Measurements from ENCODE around the gene SHISAL1.

SHISAL1 gene

DNA sequence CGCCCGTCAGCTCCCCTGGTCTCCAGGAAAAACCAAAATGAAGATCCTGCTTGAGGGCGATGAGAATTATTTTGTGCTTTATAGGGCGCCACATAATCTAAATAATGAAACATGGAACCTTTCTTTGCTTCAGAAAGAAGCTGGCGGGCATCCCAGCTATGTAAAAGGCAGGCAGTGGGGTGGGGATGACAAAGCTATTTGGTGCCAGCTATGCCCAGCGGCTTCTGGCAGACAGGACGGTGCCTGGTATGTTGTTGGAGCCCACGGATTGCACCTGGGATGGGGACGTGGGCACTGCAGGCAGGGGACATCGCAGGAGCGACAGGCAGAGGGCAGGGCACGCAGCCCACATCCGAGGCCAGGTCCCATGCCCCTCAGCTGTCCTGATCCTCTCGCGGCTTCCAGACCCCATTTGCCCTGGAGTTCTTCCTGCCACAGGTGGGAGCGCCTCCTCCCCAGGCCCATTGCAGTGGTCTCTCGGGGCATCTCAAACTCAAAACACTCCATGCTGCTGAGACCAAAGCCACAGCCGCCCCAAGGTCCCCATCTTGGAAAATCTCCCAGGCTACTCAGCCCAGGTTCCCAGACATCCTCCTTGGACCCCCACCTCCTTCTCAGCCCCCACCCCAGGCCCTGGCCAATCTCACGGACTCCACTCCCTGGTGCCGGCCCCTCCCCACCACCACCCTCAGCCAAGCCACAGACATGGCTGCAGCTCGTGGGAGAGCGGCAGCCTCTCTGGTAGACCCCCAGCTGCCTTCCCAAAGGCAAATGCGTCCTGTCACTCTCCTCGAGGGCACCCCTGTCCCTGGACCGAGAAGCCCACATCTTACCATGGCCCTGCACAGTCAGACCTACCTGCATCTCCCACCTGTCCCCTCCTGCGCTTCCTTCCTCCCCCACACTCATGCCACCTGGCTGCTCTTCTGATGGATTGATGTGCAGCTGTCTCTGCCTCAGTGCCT is 45.7 kb downstream of the SHISAL1 start:
- no peak overlapping the region for H3K4me3 ChIP-seq (ENCODE audit: low read depth, low read length)

GRCh38 chr22:44263547-44263946 is 49.2 kb downstream of the SHISAL1 start:
- H3K4me3 ChIP-seq (ENCODE audit: low read depth, low read length): no peak overlapping the region

DNA sequence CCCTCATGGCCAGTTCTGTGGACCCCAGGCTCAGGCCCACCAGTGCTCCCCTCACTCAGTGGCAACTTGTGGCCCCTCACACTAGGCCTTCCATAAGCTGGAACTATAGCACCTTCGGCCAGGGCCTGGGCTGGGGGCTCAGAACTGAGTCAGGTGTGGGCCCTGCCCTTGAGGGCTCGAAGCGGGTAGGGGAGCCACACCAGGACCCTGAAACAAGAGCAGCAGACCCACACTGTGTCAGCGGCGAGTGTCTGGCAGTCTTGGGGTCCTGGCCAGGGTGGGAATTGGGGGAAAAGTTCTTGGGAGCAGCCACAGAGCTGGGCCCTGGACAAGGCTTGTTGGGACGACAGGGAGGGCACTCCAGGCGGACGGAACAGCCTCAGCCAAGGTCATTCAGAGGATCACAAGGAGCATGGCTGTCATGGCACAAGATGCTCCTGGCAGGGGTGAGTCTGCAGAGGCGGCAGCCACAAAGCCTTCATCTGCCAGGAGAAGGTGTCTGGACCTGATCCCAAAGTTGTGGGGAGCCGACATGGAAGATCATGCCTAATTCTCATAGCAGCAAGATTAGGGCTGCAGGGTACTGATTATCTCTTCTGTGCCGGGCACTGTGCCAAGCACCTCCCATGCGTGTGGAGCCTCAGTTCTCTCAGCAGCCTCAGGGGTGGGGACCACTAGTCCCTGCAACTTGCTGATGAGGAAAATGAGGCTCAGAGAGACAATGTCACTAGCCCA is 50.7 kb downstream of the SHISAL1 start:
- H3K4me3 ChIP-seq (ENCODE audit: low read depth, low read length): no peak overlapping the region

GRCh38 chr22:44261164-44261860 is 51.4 kb downstream of the SHISAL1 start:
- no peak overlapping the region for H3K4me3 ChIP-seq (ENCODE audit: low read depth, low read length)

DNA sequence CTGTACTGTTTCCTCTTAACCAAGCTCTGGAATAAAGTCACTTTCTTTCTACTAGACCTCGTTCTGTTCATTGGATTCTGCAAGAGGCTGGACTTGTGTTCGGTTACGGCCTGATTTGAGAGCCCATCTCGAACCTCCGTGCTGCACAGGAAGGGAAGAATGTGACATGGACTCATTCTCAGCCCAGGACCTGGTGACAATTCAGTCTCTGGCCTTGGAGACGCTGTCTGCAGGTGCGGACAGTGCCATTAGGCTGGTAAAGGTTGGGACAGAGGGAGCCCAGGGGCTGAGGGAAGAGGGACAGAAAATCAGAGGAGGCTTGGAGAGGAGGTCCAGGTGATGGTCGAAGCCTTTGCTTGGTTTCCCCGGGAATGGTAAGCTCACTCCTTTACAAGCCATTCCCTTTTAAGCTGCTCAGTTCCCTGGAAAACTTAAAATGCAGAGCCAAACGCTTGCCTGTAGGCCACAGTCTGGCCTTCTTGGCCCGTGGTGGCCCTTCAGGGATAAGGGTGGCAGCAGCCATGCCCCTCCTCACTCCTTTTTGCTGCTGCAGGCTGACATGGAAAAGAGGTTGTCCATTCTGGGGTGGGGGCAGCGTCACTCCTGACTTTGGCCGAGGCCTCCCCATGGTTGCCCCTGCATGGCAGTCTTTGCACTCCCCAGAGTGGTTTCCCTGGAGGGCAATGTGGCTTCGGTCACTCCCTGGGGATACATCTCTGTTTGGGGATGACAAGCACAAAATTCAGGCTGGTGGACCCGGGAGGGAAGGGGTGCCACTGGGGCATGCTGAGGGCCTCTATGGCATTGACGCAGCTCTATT is 52.3 kb downstream of the SHISAL1 start:
- no peak overlapping the region for H3K4me3 ChIP-seq (ENCODE audit: low read depth, low read length)

GRCh38 chr22:44259366-44260215 is 53.2 kb downstream of the SHISAL1 start:
- H3K4me3 ChIP-seq (ENCODE audit: low read depth, low read length): no peak overlapping the region

GRCh38 chr22:44256556-44257485 is 55.9 kb downstream of the SHISAL1 start:
- no peak overlapping the region for H3K4me3 ChIP-seq (ENCODE audit: low read depth, low read length)

GRCh38 chr22:44256085-44256484 is 56.7 kb downstream of the SHISAL1 start:
- H3K4me3 ChIP-seq (ENCODE audit: low read depth, low read length): no peak overlapping the region

DNA sequence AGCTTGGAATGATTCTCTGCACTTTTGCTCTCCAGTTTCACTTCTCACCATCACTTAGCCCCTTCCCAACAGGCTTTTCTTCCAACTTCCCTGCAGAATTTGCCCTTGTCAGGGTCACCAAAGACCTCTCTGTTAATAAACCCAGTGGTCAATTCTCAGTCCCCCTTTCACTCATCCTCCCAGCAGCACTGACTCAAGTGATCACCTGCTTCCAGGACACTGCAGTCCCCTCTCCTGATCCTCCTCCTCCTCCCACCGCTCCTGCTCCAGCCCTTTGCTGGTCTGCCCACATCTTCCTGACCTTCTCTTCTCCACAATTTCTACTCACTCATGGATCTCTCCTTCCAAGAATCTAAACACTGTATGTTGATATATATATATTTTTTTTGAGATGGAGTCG is 57.9 kb downstream of the SHISAL1 start:
- no peak overlapping the region for H3K4me3 ChIP-seq (ENCODE audit: low read depth, low read length)

DNA sequence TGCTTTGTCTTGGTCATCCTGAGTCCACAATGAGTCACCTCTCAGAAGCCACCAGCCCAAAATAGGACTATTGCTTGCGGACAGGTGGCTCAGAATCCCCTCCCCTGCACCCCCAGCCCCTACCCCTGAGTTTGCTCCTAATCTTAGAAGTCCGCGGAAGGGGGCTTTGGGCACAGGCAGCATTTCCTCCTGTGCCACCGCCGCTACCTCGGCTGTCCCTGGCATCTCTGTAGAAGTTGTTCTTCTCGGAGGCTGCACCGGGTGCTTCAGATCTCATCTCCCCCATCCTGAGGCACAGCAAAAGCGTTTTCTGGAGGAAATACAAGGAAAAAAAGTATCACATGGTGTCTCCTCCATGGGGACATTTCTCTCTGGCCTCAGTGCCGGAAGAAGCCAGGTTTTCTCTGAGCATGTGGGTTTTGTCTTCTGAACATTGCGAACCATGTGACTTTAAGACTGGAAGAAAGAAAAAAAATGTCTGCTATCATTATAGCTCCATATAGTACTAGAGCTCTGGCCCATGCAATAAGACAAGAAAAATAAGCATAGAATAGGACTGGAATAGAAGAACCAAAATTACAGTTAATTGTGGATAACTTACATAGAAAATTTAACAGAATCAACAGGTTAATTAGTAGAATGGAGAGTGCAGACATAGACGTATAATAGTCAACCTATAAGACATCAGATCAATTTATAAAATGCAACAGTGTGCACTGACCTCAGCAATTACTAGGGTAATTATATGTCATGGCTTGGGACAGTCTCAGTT is 63.2 kb downstream of the SHISAL1 start:
- no peak overlapping the region for H3K4me3 ChIP-seq (ENCODE audit: low read depth, low read length)

DNA sequence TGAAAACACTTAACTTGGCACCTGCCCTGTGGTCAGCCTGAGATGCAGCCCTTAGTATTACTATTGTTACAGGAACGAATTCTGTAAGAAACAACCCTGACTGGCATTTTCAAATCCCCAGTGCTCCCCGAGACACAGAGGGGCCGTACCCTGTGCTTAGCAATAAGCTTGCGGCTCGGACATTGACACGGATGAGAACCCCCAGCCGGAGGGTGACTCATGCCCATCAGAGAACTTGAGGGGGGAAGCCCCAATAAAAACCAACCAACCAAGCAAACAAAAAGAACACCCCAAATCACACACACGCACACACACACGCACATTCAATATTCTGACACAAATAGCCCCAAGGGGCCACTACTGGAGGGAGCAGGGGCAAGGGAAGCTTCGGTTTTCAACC is 63.8 kb downstream of the SHISAL1 start:
- H3K4me3 ChIP-seq (ENCODE audit: low read depth, low read length): no peak overlapping the region

DNA sequence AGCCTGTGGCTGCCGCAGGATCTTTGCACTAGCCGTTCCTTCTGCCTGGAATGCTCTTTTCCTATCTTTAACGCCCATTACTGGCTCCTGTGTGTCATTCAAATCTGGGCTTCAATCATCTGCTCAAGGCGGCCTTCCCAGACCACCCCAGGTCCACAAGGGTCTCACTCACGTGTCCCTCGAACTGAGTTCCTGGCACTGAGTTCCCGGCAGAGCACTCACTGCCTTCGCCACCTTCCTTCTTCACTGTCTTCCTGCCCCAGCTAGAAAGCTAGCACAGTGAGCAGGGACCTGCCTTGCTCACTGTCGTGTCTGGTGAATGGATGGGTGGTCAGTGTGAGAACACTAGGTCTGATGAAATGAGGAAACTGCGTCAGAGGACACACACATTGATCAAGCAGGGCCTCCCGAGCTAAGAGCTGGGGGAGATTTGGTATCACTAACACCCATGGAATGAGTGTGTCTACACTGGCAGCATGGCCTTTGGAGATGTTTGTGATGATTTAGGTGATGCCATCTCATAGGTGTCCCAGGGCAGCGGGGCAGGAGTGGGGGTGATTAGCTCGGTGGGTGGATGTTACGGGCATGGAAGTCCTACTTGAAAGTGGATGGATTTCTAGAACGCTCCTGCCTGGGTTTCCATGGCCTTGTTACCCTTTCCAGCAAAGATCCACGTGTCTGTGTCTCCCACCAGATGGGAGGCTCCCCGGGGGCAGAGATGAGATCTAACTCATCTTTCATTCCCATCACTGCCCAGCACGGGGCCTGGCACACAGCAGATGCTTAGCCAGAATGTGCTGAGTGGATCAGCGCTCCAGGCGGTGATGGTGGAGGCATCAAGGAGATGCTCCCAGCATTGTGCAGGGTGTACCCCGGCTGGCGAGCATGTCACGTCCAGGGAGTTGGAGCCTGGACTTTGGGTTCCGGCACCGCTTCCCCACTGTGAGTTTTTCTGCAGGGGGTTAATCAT is 64.5 kb downstream of the SHISAL1 start:
- no peak overlapping the region for H3K4me3 ChIP-seq (ENCODE audit: low read depth, low read length)

DNA sequence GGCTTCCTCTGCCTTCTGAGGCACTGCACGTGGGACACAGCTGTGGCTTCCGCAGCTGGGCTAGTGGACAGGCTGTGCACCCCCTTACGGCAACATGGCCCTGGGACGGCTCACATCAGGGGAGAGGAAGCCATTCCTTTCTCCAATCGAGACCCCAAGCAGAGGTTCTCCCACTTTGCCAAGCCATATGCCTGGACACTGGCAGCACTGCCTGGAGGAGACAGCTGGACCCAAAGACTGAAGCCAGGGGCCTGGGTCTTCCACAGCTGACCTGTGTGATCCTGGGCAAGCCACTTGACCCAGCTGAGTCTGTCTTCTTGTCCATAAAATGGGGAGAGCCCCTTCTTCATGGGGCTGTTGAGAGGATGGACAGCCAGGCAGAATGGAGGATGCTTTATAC is 65.4 kb downstream of the SHISAL1 start:
- H3K4me3 ChIP-seq (ENCODE audit: low read depth, low read length): no peak overlapping the region

- H3K4me3 ChIP-seq (ENCODE audit: low read depth, low read length): no peak overlapping the region
These were observed 66.0 kb downstream of the SHISAL1 start for GRCh38 chr22:44246615-44247326.

- no peak overlapping the region for H3K4me3 ChIP-seq (ENCODE audit: low read depth, low read length)
These were observed 66.9 kb downstream of the SHISAL1 start for GRCh38 chr22:44245867-44246266.

- no peak overlapping the region for H3K4me3 ChIP-seq (ENCODE audit: low read depth, low read length)
These were observed 67.3 kb downstream of the SHISAL1 start for GRCh38 chr22:44245438-44245837.

Data from iPS-11a (cell line).